Fibroblast of mammary gland (primary cell): ENCODE measurements around the gene TAF7.

Experiments
- DNase-seq: peaks from one replicate; pipeline ENCODE4 v3.0.0-alpha.2; 2010; ENCODE audit warnings: low read depth
- H3K4me3 ChIP-seq: 2 replicates; pipeline ENCODE4 v1.5.1; 2011; ENCODE audit warnings: low read depth, mild to moderate bottlenecking, low read length, moderate library complexity; ENCODE audit not compliant: control insufficient read depth
- TF ChIP-seq, protein P1 (sequence below): conservative IDR thresholded peaks from 2 replicates; pipeline ENCODE4 v1.5.1; 2011; ENCODE audit warnings: low read depth, low read length, inconsistent platforms; ENCODE audit not compliant: control insufficient read depth, insufficient read depth

TAF7 gene

GRCh38 chr5:141359790-141360426 is 39.3 kb upstream of the TAF7 start, which contains the start of gene PCDHGB2:
Gene PCDHGB2, plus strand, starts transcription at chr5:141359994. Its CDS starts 142 bp downstream, at chr5:141360136.
- H3K4me3 ChIP-seq, result peak within 1 kb of the TSS; percentile 31
- peak; percentile 63 for DNase-seq
- TF ChIP-seq, protein P1, sequence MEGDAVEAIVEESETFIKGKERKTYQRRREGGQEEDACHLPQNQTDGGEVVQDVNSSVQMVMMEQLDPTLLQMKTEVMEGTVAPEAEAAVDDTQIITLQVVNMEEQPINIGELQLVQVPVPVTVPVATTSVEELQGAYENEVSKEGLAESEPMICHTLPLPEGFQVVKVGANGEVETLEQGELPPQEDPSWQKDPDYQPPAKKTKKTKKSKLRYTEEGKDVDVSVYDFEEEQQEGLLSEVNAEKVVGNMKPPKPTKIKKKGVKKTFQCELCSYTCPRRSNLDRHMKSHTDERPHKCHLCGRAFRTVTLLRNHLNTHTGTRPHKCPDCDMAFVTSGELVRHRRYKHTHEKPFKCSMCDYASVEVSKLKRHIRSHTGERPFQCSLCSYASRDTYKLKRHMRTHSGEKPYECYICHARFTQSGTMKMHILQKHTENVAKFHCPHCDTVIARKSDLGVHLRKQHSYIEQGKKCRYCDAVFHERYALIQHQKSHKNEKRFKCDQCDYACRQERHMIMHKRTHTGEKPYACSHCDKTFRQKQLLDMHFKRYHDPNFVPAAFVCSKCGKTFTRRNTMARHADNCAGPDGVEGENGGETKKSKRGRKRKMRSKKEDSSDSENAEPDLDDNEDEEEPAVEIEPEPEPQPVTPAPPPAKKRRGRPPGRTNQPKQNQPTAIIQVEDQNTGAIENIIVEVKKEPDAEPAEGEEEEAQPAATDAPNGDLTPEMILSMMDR, result peak; percentile 52

- TF ChIP-seq, protein P1, result no peak
- no peak for DNase-seq
- H3K4me3 ChIP-seq, result no peak overlapping the region
Measured at GRCh38 chr5:141356950-141357349, 36.4 kb upstream of the TAF7 start.

DNA sequence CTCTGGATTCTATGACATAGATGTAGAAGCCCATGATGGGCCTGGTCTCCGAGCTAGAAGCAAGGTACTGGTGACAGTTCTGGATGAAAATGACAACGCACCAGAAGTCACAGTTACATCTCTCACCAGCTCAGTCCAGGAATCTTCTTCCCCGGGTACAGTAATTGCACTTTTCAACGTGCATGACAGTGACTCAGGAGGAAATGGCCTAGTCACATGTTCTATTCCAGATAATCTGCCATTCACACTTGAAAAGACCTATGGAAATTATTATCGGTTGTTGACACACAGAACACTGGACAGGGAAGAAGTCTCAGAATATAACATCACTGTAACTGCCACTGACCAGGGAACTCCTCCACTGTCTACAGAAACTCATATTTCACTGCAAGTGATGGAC is 35.5 kb upstream of the TAF7 start:
- no peak for DNase-seq
- H3K4me3 ChIP-seq, result no peak overlapping the region
- TF ChIP-seq, protein P1, result no peak

DNA sequence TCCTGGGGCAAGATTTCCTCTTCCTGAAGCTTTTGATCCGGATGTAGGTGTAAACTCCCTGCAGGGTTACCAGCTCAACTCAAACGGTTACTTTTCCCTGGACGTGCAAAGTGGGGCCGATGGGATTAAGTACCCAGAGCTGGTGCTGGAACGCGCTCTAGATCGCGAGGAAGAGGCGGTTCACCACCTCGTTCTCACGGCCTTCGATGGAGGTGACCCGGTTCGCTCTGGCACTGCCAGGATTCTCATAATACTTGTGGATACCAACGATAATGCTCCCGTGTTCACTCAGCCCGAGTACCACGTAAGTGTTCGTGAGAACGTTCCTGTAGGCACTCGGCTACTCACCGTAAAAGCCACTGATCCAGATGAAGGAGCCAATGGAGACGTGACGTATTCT is 35.1 kb upstream of the TAF7 start:
- no peak overlapping the region for H3K4me3 ChIP-seq
- TF ChIP-seq, protein P1, result no peak
- no peak for DNase-seq

GRCh38 chr5:141354900-141355469 is 34.4 kb upstream of the TAF7 start, which contains the start of gene PCDHGA4:
Gene PCDHGA4, plus strand, starts transcription at chr5:141355021. Its CDS starts 87 bp downstream, at chr5:141355108.
- peak within 1 kb of the TSS; percentile 37 for H3K4me3 ChIP-seq
- peak; percentile 33 for DNase-seq
- TF ChIP-seq, protein P1, result peak; percentile 57

GRCh38 chr5:141351591-141351990 is 31.0 kb upstream of the TAF7 start:
- TF ChIP-seq, protein P1, result no peak
- H3K4me3 ChIP-seq, result no peak overlapping the region
- no peak for DNase-seq
